Thyroid gland (tissue), 4 donors: ENCODE data around the gene PRELID2. TPM values are rescaled to one million over a fixed set of nuclear protein-coding genes. Genes with fewer than 3 reads are reported as not detected.
A peak's percentile ranks its signal among the peaks of the same experiment; 100 is the strongest.
"Not testable (repeated sequence)": the region's sequence is repeated elsewhere in the genome, so short reads cannot be mapped to it uniquely, and the experiment has no call there.

ENCODE experiments used
- DNase-seq, 2 donors: peaks; one replicate each; pipeline ENCODE4 v3.0.0-alpha.2; 2019
- H3K27ac ChIP-seq, 3 donors: fragments of 200-600 bp; sonication (generic); 1 replicate in 2 of 3; 2 replicates in 1 of 3; pipeline ENCODE4 v1.5.1; 2016 to 2019; ENCODE audit warnings: mild to moderate bottlenecking in 1 of 3, moderate library complexity in 1 of 3
- H3K27me3 ChIP-seq: fragments of 200-600 bp; sonication (generic); one replicate; pipeline ENCODE4 v1.5.1; 2019
- H3K36me3 ChIP-seq, 2 donors: fragments of 200-600 bp; sonication (generic); one replicate each; pipeline ENCODE4 v1.5.1; 2016 to 2019
- H3K4me1 ChIP-seq, 2 donors: fragments of 200-600 bp; sonication (generic); one replicate each; pipeline ENCODE4 v1.5.1; 2017 to 2019
- H3K4me3 ChIP-seq, 3 donors: fragments of 200-600 bp; sonication (generic); replicated peaks in 1 of 3; 1 replicate in 2 of 3; 2 replicates in 1 of 3; pipeline ENCODE4 v1.5.1; 2016; ENCODE audit warnings: mild to moderate bottlenecking in 1 of 3
- H3K9me3 ChIP-seq: fragments of 200-600 bp; sonication (generic); one replicate; pipeline ENCODE4 v1.5.1; 2017
- CTCF ChIP-seq, 6 experiments: fragments of 200-600 bp in 3 of 6; fragments of 450-650 bp in 3 of 6; sonication (generic) in 3 of 6; IDR thresholded peaks; one replicate each; pipeline ENCODE4 v1.5.1; 2016 to 2019; ENCODE audit warnings: antibody characterized with exemption in 6 of 6, mild to moderate bottlenecking in 2 of 6, inconsistent platforms in 1 of 6, moderate library complexity in 1 of 6
- POLR2A ChIP-seq, 2 donors: fragments of 450-650 bp; IDR thresholded peaks; one replicate each; pipeline ENCODE4 v1.6.1; 2017; ENCODE audit warnings: antibody characterized with exemption in 2 of 2, mild to moderate bottlenecking in 2 of 2, moderate library complexity in 1 of 2
- WGBS, 2 donors: methylation state at CpG; one replicate each; pipeline ENCODE4 v1.1.5; 2017; 5-methylcytosine and 5-hydroxymethylcytosine counted together
- intact Hi-C: fragments of 100-400 bp; cut with DNase I; formaldehyde crosslinking; loops from one replicate; pipeline ENCODE4 v1.15.1; 2023
- total RNA-seq, 4 donors: library from RNA; depleted of rRNA; stranded (reverse); fragments of >200 nt; gene quantifications; one replicate each; pipeline ENCODE4 v1.2.3, GENCODE V29; 2016

The PRELID2 gene
- total RNA-seq, 4 donors from 2014 or later, result 11.5 to 27.9 (median 21.4) TPM

- Histone ChIP-seq H3K9me3 (no peaks in the 10 kb centered on the region), H3K27me3 (no peaks in the 10 kb centered on the region), H3K36me3 (no peaks in the 10 kb centered on the region), H3K4me3 (no peak overlapping the region), H3K27ac (no peak overlapping the region), H3K4me1 (peaks cover 0 to 4% of the 10 kb centered on the region in 2 donors)
- intact Hi-C loops, result no loop called here
- no peak for TF ChIP-seq POLR2A (IDR thresholded peaks at IDR 0.05)
- TF ChIP-seq CTCF (IDR thresholded peaks at IDR 0.05), result no peak
- no peak for DNase-seq
- WGBS, 2 donors, result 80 to 96% methylated on average over 3 of the region's 3 CpGs
These were observed 5.5 kb upstream of the PRELID2 start for GRCh38 chr5:145840458-145841132.

- H3K4me1 ChIP-seq, result peaks cover 0 to 4% of the 10 kb centered on the region in 2 donors
- intact Hi-C loops, result no loop called here
- TF ChIP-seq CTCF (IDR thresholded peaks at IDR 0.05) (no peak), POLR2A (IDR thresholded peaks at IDR 0.05) (no peak)
- H3K9me3 ChIP-seq, result no peaks in the 10 kb centered on the region
- no peak for DNase-seq
- H3K4me3 ChIP-seq, result no peak overlapping the region
- WGBS, 2 donors, result 76 to 78% methylated on average over 6 of the region's 6 CpGs
- no peak overlapping the region for H3K27ac ChIP-seq
- H3K36me3 ChIP-seq, result no peaks in the 10 kb centered on the region
- no peaks in the 10 kb centered on the region for H3K27me3 ChIP-seq
These were observed 3.1 kb upstream of the PRELID2 start for GRCh38 chr5:145838276-145838675.

GRCh38 chr5:145836241-145836640 is 1.1 kb upstream of the PRELID2 start:
- H3K9me3 ChIP-seq, H3K4me1 ChIP-seq, H3K27me3 ChIP-seq, H3K36me3 ChIP-seq, H3K27ac ChIP-seq, DNase-seq, H3K4me3 ChIP-seq, intact Hi-C loops: not testable (repeated sequence)
- 98 to 100% methylated on average over 13 of the region's 13 CpGs for WGBS, 2 donors

GRCh38 chr5:145835848-145836239 is 702 bp upstream of the PRELID2 start:
- no peaks in the 10 kb centered on the region for H3K36me3 ChIP-seq
- 48 to 56% methylated on average over 18 of the region's 18 CpGs for WGBS, 2 donors
- H3K27ac ChIP-seq, result peak overlapping the region in 2 of 3 donors; percentile 57 to 76
- no peaks in the 10 kb centered on the region for H3K27me3 ChIP-seq
- H3K9me3 ChIP-seq, result no peaks in the 10 kb centered on the region
- intact Hi-C loops, result no loop called here
- peak overlapping the region in 2 of 3 donors; percentile 61 to 74 for H3K4me3 ChIP-seq
- TF ChIP-seq CTCF (IDR thresholded peaks at IDR 0.05), result no peak
- TF ChIP-seq POLR2A (IDR thresholded peaks at IDR 0.05), result no peak
- peaks cover 3 to 9% of the 10 kb centered on the region in 2 donors for H3K4me1 ChIP-seq
- DNase-seq, result no peak

GRCh38 chr5:145834554-145834916 is 607 bp downstream of the PRELID2 start:
- Histone ChIP-seq H3K27me3 (no peaks in the 10 kb centered on the region), H3K27ac (peak overlapping the region in 2 of 3 donors; percentile 12 to 76), H3K4me1 (peaks cover 13 to 21% of the 10 kb centered on the region in 2 donors), H3K36me3 (no peaks in the 10 kb centered on the region), H3K9me3 (no peaks in the 10 kb centered on the region), H3K4me3 (peak overlapping the region in 2 of 3 donors; percentile 61 to 74)
- DNase-seq, result no peak
- WGBS, 2 donors, result 45 to 53% methylated on average over 4 to 5 of the region's 10 CpGs
- TF ChIP-seq POLR2A (IDR thresholded peaks at IDR 0.05) (no peak), CTCF (IDR thresholded peaks at IDR 0.05) (no peak)
- intact Hi-C loops, result no loop called here
